ENCODE measurements around the gene SERPINA5.
"Not testable (repeated sequence)": the region's sequence is repeated elsewhere in the genome, so short reads cannot be mapped to it uniquely, and the experiment has no call there.

The SERPINA5 gene

DNA sequence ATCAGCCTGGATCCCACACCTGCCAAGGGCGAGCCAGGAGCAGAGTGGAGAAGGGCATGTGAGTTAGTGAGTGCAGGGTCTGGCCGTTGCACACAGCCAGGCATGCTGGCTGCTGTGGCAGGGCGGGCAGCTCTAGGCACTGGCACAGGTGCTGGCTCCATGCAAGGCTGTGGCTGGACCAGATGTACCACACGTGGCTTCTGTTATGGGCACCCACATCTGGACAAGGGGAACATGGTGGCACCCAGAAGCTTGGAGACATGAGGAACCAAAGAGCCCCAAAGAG lies 51.0 kb downstream of the SERPINA5 start:
- in situ Hi-C loops (cut with MboI; ENCODE audit: low sequenced_read_pairs, unreplicated experiment), result no loop called here
- DNase-seq (ENCODE audit: low spot score), result no peak

DNA sequence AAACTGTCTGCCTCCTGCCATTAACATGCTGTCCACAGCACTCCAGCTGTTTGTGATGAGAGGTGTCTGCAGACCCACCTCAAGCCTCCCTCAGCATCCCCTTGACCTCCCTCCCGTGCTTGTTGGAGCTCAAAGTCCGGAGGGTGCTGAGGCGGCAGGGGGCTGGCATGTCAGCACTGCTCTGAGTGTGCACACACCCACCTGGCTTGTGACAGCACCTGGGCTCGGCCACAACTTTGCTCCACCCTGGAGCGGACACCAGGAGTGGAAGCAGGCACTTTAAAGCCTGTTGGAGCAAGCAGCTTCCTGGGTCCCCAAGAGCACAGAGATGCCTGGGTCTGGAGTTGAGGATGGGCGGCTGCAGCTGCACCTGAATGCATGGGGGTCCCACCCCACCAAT lies 51.9 kb downstream of the SERPINA5 start:
- TF ChIP-seq, protein P1, sequence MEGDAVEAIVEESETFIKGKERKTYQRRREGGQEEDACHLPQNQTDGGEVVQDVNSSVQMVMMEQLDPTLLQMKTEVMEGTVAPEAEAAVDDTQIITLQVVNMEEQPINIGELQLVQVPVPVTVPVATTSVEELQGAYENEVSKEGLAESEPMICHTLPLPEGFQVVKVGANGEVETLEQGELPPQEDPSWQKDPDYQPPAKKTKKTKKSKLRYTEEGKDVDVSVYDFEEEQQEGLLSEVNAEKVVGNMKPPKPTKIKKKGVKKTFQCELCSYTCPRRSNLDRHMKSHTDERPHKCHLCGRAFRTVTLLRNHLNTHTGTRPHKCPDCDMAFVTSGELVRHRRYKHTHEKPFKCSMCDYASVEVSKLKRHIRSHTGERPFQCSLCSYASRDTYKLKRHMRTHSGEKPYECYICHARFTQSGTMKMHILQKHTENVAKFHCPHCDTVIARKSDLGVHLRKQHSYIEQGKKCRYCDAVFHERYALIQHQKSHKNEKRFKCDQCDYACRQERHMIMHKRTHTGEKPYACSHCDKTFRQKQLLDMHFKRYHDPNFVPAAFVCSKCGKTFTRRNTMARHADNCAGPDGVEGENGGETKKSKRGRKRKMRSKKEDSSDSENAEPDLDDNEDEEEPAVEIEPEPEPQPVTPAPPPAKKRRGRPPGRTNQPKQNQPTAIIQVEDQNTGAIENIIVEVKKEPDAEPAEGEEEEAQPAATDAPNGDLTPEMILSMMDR (IDR thresholded peaks at IDR 0.05; ENCODE audit: borderline replicate concordance, control extremely low read depth, extremely low read depth, insufficient read depth, missing control alignments), result no peak
- in situ Hi-C loops (cut with MboI; ENCODE audit: low sequenced_read_pairs, unreplicated experiment), result no loop called here
- DNase-seq (ENCODE audit: low spot score), result no peak

More for the DNA sequence above, 51.0 kb downstream of the SERPINA5 start:
- TF ChIP-seq, protein P1 (IDR thresholded peaks at IDR 0.05; ENCODE audit: borderline replicate concordance, control extremely low read depth, extremely low read depth, insufficient read depth, missing control alignments), result no peak

DNA sequence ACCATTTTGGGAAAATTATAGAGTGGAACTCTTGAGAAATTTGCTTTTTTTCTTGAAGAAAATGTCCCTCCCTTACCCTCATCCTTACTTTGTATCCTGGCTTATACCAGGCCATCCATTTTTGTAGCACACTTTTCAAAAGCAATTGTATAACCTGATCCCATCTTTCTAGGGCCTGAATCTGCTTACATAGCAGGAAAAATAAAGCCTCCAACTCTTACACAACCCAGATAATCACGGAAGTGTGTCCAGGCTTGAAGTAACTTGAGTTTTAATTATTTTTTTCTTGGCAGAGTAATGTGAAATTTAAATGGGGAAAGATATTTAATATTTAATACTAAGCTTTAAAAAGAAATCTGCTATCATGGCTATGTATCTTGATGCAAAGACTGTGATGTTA lies 53.9 kb downstream of the SERPINA5 start:
- in situ Hi-C loops (cut with MboI; ENCODE audit: low sequenced_read_pairs, unreplicated experiment), result no loop called here
- no peak for DNase-seq (ENCODE audit: low spot score)
- TF ChIP-seq, protein P1 (IDR thresholded peaks at IDR 0.05; ENCODE audit: borderline replicate concordance, control extremely low read depth, extremely low read depth, insufficient read depth, missing control alignments), result no peak

DNA sequence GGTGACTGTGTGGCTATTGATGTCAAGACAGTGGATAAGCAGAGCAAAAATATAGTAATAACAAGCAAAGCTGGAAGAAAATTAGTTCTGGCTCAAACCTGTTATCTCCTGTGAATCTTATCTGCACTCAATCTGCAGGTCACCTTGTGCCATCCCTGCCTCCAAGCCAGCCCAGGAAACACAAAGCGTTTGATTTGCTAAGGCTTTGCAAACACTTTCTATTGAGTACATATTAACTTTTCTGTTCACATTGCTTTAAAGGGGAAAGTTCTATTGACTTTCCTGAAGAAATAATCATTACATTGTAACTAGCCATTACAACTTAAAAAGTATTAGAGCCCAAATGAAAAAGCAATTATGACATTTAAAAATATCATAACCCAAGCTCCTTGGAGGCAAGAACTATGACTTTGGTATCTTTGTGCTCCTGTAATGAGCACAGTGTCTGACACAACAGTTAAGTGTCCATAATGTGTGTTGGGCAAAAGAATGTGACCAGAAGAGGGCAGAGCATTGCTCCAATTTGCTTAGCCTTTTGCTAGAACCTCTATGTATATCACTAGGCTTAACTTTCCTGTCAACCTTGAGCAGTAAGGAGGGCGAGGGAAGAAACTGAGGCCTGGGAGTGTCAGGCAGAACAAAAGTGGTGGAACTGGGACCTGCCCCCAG lies 55.7 kb downstream of the SERPINA5 start:
- TF ChIP-seq, protein P1 (IDR thresholded peaks at IDR 0.05; ENCODE audit: borderline replicate concordance, control extremely low read depth, extremely low read depth, insufficient read depth, missing control alignments), result no peak
- no peak for DNase-seq (ENCODE audit: low spot score)
- in situ Hi-C loops (cut with MboI; ENCODE audit: low sequenced_read_pairs, unreplicated experiment), result no loop called here

DNA sequence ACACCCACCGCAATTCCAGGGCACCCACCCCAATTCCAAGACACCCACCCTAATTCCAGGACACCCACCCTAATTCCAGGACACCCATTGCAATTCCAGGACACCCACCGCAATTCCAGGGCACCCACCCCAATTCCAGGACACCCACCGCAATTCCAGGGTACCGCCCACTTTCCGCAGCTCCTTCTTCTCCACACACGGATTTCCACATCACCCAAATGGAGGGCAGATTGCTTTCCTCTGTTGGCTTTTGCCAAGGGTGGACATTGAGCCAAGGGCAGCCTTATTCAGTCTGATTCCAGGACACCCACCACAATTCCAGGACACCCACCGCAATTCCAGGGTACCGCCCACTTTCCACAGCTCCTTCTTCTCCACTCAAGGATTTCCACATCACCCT lies 56.6 kb downstream of the SERPINA5 start:
- DNase-seq (ENCODE audit: low spot score); in situ Hi-C loops (cut with MboI; ENCODE audit: low sequenced_read_pairs, unreplicated experiment): not testable (repeated sequence)

DNA sequence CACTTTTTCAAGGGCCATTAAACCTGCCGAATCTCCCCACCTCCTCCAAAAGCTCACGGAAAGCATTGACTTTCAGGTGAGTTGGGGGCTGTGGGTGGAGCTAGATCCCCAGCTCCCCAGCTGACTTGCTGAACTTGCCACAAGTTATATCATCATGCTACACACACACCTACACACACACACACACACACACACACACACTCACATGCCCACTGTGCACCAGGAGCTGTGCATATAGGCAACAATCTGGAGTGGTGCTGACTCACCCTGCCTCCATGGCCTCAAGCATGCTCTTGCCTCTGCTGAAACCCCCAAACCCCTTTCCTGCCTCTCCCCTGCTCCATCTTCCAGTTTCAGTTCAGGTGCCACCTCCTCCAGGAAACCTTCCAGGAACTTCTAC lies 57.1 kb downstream of the SERPINA5 start:
- TF ChIP-seq, protein P1 (IDR thresholded peaks at IDR 0.05; ENCODE audit: borderline replicate concordance, control extremely low read depth, extremely low read depth, insufficient read depth, missing control alignments), result no peak
- in situ Hi-C loops (cut with MboI; ENCODE audit: low sequenced_read_pairs, unreplicated experiment), result no loop called here
- no peak for DNase-seq (ENCODE audit: low spot score)

DNA sequence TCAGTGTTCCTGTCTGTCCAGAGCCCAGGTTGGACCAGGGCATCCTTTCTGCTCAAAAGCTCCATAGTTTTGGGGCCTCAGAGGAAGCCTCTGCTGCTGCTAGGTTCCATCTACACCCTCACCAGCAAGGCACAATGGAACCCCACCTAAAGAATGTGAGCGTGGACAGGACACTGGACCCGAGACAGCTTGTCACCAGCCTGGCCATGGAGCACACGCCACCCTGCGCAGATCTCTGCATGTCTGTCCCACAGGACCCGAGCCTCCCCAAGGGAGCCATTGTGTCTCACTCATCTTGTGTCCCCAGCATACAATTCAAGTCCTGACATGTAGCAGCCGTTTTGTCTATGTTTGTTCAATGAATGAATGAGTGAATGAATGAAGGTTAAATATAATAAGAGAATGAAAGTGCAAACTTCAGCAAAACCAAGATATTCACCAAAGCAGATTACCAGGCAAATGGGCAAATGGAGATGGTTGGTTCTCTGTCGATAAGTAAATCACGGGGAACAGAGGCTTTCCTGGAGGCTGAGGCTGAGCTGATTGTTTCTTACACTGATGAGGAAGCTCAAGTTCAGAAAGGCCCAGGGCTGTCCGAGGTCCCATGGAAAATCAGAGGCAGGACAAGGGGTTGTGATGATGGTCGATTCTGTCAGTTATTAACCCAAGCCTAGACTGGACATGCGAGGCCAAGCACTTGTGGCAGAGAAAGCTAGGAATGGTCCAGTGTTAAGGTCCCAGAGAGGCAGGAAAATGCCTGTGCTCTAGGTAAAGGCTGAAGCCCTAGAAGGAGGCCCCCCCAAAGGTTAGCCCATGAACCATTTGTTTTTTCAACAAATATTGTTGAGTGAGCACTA lies 58.0 kb downstream of the SERPINA5 start:
- DNase-seq (ENCODE audit: low spot score), result no peak
- TF ChIP-seq, protein P1 (IDR thresholded peaks at IDR 0.05; ENCODE audit: borderline replicate concordance, control extremely low read depth, extremely low read depth, insufficient read depth, missing control alignments), result no peak
- in situ Hi-C loops (cut with MboI; ENCODE audit: low sequenced_read_pairs, unreplicated experiment), result no loop called here
